Spinal cord (tissue), 10 donors: Measurements from ENCODE around the gene ZNF19. TPM values are rescaled to one million over a fixed set of nuclear protein-coding genes. Genes with fewer than 3 reads are reported as not detected.

ENCODE experiments used
- DNase-seq, 6 donors: peaks; one replicate each; pipeline versions ENCODE4 v3.0.0 to v3.0.0-alpha.2; 2013 to 2015; ENCODE audit warnings: low spot score in 6 of 6, low read depth in 4 of 6
- H3K27ac ChIP-seq: one replicate; pipeline ENCODE4 v1.5.1; 2013; ENCODE audit warnings: low read depth, low read length, control low read depth
- H3K27me3 ChIP-seq: one replicate; pipeline ENCODE4 v1.6.1; 2013; ENCODE audit warnings: low read length; ENCODE audit not compliant: control insufficient read depth, insufficient read depth
- H3K36me3 ChIP-seq: one replicate; pipeline ENCODE4 v1.6.1; 2013; ENCODE audit warnings: low read length; ENCODE audit not compliant: control insufficient read depth, insufficient read depth
- H3K4me1 ChIP-seq: one replicate; pipeline ENCODE4 v1.6.1; 2013; ENCODE audit warnings: low read length; ENCODE audit not compliant: control insufficient read depth, insufficient read depth
- H3K4me3 ChIP-seq: one replicate; pipeline ENCODE4 v1.5.1; 2013; ENCODE audit warnings: low read depth, low read length, control low read depth
- H3K9me3 ChIP-seq: one replicate; pipeline ENCODE4 v1.6.1; 2013; ENCODE audit warnings: low read length; ENCODE audit not compliant: control insufficient read depth, insufficient read depth
- WGBS: methylation state at CpG from one replicate; pipeline ENCODE4 v1.1.5; 2013; ENCODE audit warnings: missing lambda C conversion rate; ENCODE audit not compliant: insufficient coverage; 5-methylcytosine and 5-hydroxymethylcytosine counted together
- polyA plus RNA-seq, 2 donors: library from polyadenylated mRNA; unstranded; fragments of 120-200 nt; gene quantifications; one replicate each; pipeline ENCODE4 v1.2.1, GENCODE V29; 2013; ENCODE audit not compliant: insufficient read length in 2 of 2
- total RNA-seq, 2 donors: library from RNA; depleted of rRNA in 1 of 2; stranded (reverse); fragments of 120-200 nt in 1 of 2; fragments of >200 nt in 1 of 2; gene quantifications; one replicate each; pipeline versions ENCODE4 v1.2.3 to v1.2.4, GENCODE V29; 2013 to 2014
- donor health status: healthy.

The ZNF19 gene
- total and polyA plus RNA-seq, 4 donors: 7.4 to 14.8 (median 13.0) TPM

- no peaks in the 10 kb centered on the region for H3K9me3 ChIP-seq
- H3K4me1 ChIP-seq: no peaks in the 10 kb centered on the region
- 79% methylated on average over 6 of the region's 6 CpGs for WGBS
- no peaks in the 10 kb centered on the region for H3K36me3 ChIP-seq
- H3K27me3 ChIP-seq: peaks cover 2% of the 10 kb centered on the region
- no peak for DNase-seq
- H3K27ac ChIP-seq: no peak overlapping the region
- no peak overlapping the region for H3K4me3 ChIP-seq
These were observed 56.2 kb downstream of the ZNF19 start for GRCh38 chr16:71432906-71433305.

- H3K36me3 ChIP-seq: no peaks in the 10 kb centered on the region
- no peak for DNase-seq
- no peaks in the 10 kb centered on the region for H3K9me3 ChIP-seq
- 91% methylated on average over 8 of the region's 9 CpGs for WGBS
- H3K27me3 ChIP-seq: peaks cover 5% of the 10 kb centered on the region
- H3K4me1 ChIP-seq: no peaks in the 10 kb centered on the region
- no peak overlapping the region for H3K27ac ChIP-seq
- no peak overlapping the region for H3K4me3 ChIP-seq
These were observed 57.1 kb downstream of the ZNF19 start for GRCh38 chr16:71431991-71432390.

GRCh38 chr16:71431176-71431575 is 57.9 kb downstream of the ZNF19 start:
- H3K27ac ChIP-seq: no peak overlapping the region
- no peak for DNase-seq
- H3K27me3 ChIP-seq: peaks cover 14% of the 10 kb centered on the region
- no peaks in the 10 kb centered on the region for H3K9me3 ChIP-seq
- no peaks in the 10 kb centered on the region for H3K36me3 ChIP-seq
- H3K4me3 ChIP-seq: no peak overlapping the region
- WGBS: 89% methylated on average over 13 of the region's 14 CpGs
- peaks cover 3% of the 10 kb centered on the region for H3K4me1 ChIP-seq

DNA sequence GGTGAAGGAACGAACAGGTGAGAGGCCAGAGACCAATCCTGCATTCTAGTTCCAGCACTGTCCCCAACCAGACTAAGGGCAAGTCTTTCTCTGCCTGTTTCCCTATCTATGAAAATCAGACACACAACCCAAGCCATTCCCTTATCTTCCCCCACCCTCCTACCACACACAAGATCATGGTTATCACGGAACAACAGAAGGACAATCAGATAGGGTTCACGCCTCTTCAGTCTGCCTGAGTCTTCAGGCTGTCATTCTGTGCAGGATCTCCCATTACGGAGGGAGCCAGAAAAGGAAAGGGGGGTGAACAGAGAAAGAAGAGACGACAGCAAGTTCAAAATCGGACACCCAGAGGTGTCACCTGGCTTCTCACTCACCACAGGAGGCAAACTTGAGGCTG is 58.4 kb downstream of the ZNF19 start:
- Histone ChIP-seq H3K36me3 (no peaks in the 10 kb centered on the region), H3K27me3 (peaks cover 18% of the 10 kb centered on the region), H3K4me1 (peaks cover 3% of the 10 kb centered on the region), H3K27ac (no peak overlapping the region), H3K9me3 (no peaks in the 10 kb centered on the region), H3K4me3 (no peak overlapping the region)
- DNase-seq: no peak
- 88% methylated on average over 1 of the region's 6 CpGs for WGBS

DNA sequence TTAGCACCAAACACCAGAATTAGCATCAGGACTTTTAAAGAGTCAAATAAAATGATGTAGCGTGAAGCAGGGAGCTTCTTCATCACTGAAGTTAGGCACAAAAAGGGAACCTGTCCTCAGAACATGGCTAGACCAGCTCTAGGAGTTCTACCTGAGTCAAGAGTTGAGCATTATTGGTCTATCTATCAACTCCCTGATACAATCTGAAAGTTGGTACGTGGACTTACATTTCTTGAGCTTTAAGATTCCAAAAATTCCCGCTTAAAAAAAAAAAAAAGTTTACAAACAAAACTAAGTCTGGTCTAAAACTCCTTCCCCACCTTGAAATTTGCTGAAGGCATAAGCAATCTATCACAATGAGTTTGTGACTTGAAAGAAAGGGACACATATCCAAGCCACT is 59.5 kb downstream of the ZNF19 start:
- Histone ChIP-seq H3K4me1 (peaks cover 3% of the 10 kb centered on the region), H3K27ac (no peak overlapping the region), H3K4me3 (no peak overlapping the region), H3K9me3 (no peaks in the 10 kb centered on the region), H3K27me3 (peaks cover 23% of the 10 kb centered on the region), H3K36me3 (no peaks in the 10 kb centered on the region)
- no CpG with 5 or more reads among the region's 3 CpGs for WGBS
- DNase-seq: no peak

DNA sequence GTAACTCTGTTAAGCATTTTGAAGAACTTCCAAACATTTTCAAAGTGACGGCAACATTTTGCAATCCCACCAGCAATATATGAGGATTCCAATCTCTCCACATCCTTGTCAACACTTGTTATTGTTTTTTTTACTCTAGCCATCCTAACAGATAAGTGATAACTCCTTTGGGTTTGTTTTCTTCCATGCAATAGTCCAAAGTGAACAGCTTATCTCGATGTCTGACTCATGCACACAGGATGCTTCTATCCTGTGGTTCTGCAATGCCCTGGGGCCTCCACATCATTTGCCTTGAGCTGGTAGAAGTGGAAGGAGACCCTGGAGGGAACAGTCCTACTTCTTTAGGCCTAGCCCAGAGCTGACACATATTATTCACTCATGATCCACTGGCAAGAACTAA is 60.2 kb downstream of the ZNF19 start:
- no peak for DNase-seq
- Histone ChIP-seq H3K4me3 (no peak overlapping the region), H3K9me3 (no peaks in the 10 kb centered on the region), H3K36me3 (no peaks in the 10 kb centered on the region), H3K27me3 (peaks cover 23% of the 10 kb centered on the region), H3K4me1 (peaks cover 3% of the 10 kb centered on the region), H3K27ac (no peak overlapping the region)
- WGBS: 100% methylated on average over 2 of the region's 2 CpGs

DNA sequence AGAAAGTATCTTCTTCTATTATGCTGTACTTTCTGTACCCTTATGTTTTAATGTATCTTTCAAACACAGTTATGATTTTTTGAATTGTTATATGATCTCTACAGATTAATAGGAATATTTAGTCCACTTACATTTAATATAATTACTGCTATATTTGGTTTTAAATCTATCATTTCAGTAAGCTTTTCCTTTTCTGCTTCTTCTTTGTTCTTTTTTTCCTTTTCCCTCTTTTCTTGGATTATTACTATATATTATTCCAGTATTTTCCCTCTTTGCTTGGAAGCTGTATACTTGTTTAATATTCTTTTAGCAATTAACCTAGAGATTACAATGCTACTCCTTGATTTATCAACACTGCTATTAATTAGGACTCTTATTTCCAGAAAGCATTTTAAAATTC is 60.7 kb downstream of the ZNF19 start:
- H3K36me3 ChIP-seq: no peaks in the 10 kb centered on the region
- no peaks in the 10 kb centered on the region for H3K9me3 ChIP-seq
- peaks cover 3% of the 10 kb centered on the region for H3K4me1 ChIP-seq
- peaks cover 23% of the 10 kb centered on the region for H3K27me3 ChIP-seq
- no peak overlapping the region for H3K27ac ChIP-seq
- no peak for DNase-seq
- H3K4me3 ChIP-seq: no peak overlapping the region

GRCh38 chr16:71426880-71427615 is 62.1 kb downstream of the ZNF19 start:
- Histone ChIP-seq H3K36me3 (no peaks in the 10 kb centered on the region), H3K9me3 (no peaks in the 10 kb centered on the region), H3K4me1 (peaks cover 3% of the 10 kb centered on the region), H3K4me3 (no peak overlapping the region), H3K27ac (no peak overlapping the region), H3K27me3 (peaks cover 23% of the 10 kb centered on the region)
- 72% methylated on average over 8 of the region's 12 CpGs for WGBS
- DNase-seq: no peak

- Histone ChIP-seq H3K4me1 (peaks cover 3% of the 10 kb centered on the region), H3K9me3 (no peaks in the 10 kb centered on the region), H3K27ac (no peak overlapping the region), H3K4me3 (peak overlapping the region; percentile 26), H3K27me3 (peaks cover 23% of the 10 kb centered on the region), H3K36me3 (no peaks in the 10 kb centered on the region)
- peak in 3 of 6 donors; percentile 25 to 83 (median 27) for DNase-seq
- 2% methylated on average over 45 of the region's 48 CpGs for WGBS
These were observed 62.9 kb downstream of the ZNF19 start for GRCh38 chr16:71426069-71426879.

- DNase-seq: no peak
- peaks cover 3% of the 10 kb centered on the region for H3K4me1 ChIP-seq
- H3K27ac ChIP-seq: no peak overlapping the region
- H3K9me3 ChIP-seq: no peaks in the 10 kb centered on the region
- H3K27me3 ChIP-seq: peaks cover 23% of the 10 kb centered on the region
- 4% methylated on average over 18 of the region's 18 CpGs for WGBS
- H3K36me3 ChIP-seq: no peaks in the 10 kb centered on the region
- no peak overlapping the region for H3K4me3 ChIP-seq
These were observed 63.4 kb downstream of the ZNF19 start for GRCh38 chr16:71425746-71426068.
